Measurements from ENCODE around the gene CD200. TPM values are rescaled to one million over a fixed set of nuclear protein-coding genes. Genes with fewer than 3 reads are reported as not detected.

CD200 gene
- total and polyA plus RNA-seq, 10 of the 15 experiments (the other 5 are each of a cell fraction or from before 2014, with no cell fraction given), result 21.2 to 84.3 (median 33.2) TPM

- H3K36me3 ChIP-seq (ENCODE audit: control insufficient read depth in 2 of 2, insufficient read depth in 2 of 2, low read length in 1 of 2), result peaks cover 0 to 28% of the 10 kb centered on the region in 2 experiments; a peak in 2 of 4 replicates
- no peak for FAIRE-seq
- H3K4me2 ChIP-seq (ENCODE audit: control insufficient read depth, insufficient read depth), result no peak overlapping the region
- WGBS (ENCODE audit: insufficient coverage, insufficient replicate concordance, low lambda C conversion rate, missing lambda C conversion rate), result 97% methylated on average over 3 of the region's 3 CpGs
- ATAC-seq, result no peak
- ChIA-PET POLR2A (interaction anchor here (0.7 kb wide), 1 partner anchor 10 kb away, joined by 4 read pairs; no protein-coding TSS in a partner anchor), SMC1A (ENCODE audit: uncharacterized antibody, unreplicated experiment) (interaction anchor here (0.8 to 4.9 kb wide), 8 partner anchors 9 to 34 kb away, joined by 3 to 33 read pairs (median 6); partner anchors contain the start of gene CD200), RAD21 (ENCODE audit: unreplicated experiment) (interaction anchor here (0.7 kb wide), 1 partner anchor 60 kb away, joined by 3 read pairs; the partner anchor contains the start of gene SLC9C1), CTCF (interaction anchor here (0.8 to 5.8 kb wide), 4 partner anchors 8 to 83 kb away, joined by 3 to 31 read pairs (median 3); no protein-coding TSS in a partner anchor)
- no peaks in the 10 kb centered on the region for H4K20me1 ChIP-seq (ENCODE audit: control insufficient read depth, insufficient read depth)
- no peaks in the 10 kb centered on the region for H3K79me2 ChIP-seq (ENCODE audit: control insufficient read depth, insufficient read depth, low read length)
- in situ Hi-C loops (cut with MboI), result no loop called here
- no peak overlapping the region for H2AFZ ChIP-seq (ENCODE audit: control insufficient read depth, low read depth, low read length)
- no peaks in the 10 kb centered on the region for H3K27me3 ChIP-seq (replicated peaks in 1 of 2; ENCODE audit: control insufficient read depth in 2 of 2, insufficient read depth in 2 of 2, low read length in 1 of 2)
- intact Hi-C loops (cut with micrococcal nuclease; ENCODE audit: unreplicated experiment), result no loop called here
- TF ChIP-seq ATF2 (IDR thresholded peaks at IDR 0.05; ENCODE audit: low read length) (no peak), RAD51 (IDR thresholded peaks at IDR 0.05) (no peak), CHD2 (IDR thresholded peaks at IDR 0.05; ENCODE audit: borderline replicate concordance, low read depth, low read length) (no peak), NR2C1 (IDR thresholded peaks at IDR 0.05) (no peak), RUNX3 (IDR thresholded peaks at IDR 0.05; ENCODE audit: low read length) (no peak), ASH2L (IDR thresholded peaks at IDR 0.05; ENCODE audit: borderline replicate concordance, low read depth) (no peak), SP1 (IDR thresholded peaks at IDR 0.05; ENCODE audit: low read depth, low read length) (no peak), ESRRA (IDR thresholded peaks at IDR 0.05; ENCODE audit: low read length) (no peak), CEBPZ (IDR thresholded peaks at IDR 0.05; ENCODE audit: low read depth, low read length) (no peak), NFIC (IDR thresholded peaks at IDR 0.05; ENCODE audit: low read depth, low read length) (no peak), RELA (IDR thresholded peaks at IDR 0.05; ENCODE audit: borderline replicate concordance, partially characterized antibody) (no peak), TBL1XR1 (IDR thresholded peaks at IDR 0.05; ENCODE audit: low read depth, low read length) (no peak), MTA3 (IDR thresholded peaks at IDR 0.05; ENCODE audit: borderline replicate concordance, low read length) (no peak), GATAD2B (conservative IDR thresholded peaks at IDR 0.05; ENCODE audit: low read depth) (no peak), USF2 (IDR thresholded peaks at IDR 0.05; ENCODE audit: borderline replicate concordance, low read depth, low read length) (no peak)
- no peak overlapping the region for H3K27ac ChIP-seq (ENCODE audit: control insufficient read depth, insufficient read depth)
- no TSS peak for BruUV-seq (replicated peaks)
- H3K9me3 ChIP-seq (replicated peaks; ENCODE audit: control insufficient read depth, insufficient read depth, low read length), result peaks cover 3% of the 10 kb centered on the region; the same call in 1 of the 3 replicates
- DNase-seq (ENCODE audit: low read depth, low spot score), result no peak
- peaks cover 11% of the 10 kb centered on the region for H3K4me1 ChIP-seq (ENCODE audit: control insufficient read depth, insufficient read depth, low read length)
- H3K4me3 ChIP-seq, result no peak overlapping the region
- no peak overlapping the region for H3K9ac ChIP-seq (ENCODE audit: control insufficient read depth, insufficient read depth, low read length)
Observed at GRCh38 chr3:112353365-112353764, 20.4 kb downstream of the CD200 start.

All from GM12878 (cell line).